Hematopoietic multipotent progenitor cell treated with erythropoietin and hydrocortisone succinate and interleukin-3 and kit ligand, for 8 days (in vitro differentiated cells): ENCODE measurements around the gene VTI1A.

Experiments
- DNase-seq: peaks from one replicate; pipeline ENCODE4 v3.0.0-alpha.2; 2015

Gene VTI1A

GRCh38 chr10:112815269-112816032 is 368.4 kb downstream of the VTI1A start:
- DNase-seq, result no peak

GRCh38 chr10:112816033-112816430 is 369.0 kb downstream of the VTI1A start:
- DNase-seq, result no peak

GRCh38 chr10:112816891-112817290 is 369.9 kb downstream of the VTI1A start:
- no peak for DNase-seq

- DNase-seq, result no peak
These were observed 371.2 kb downstream of the VTI1A start for GRCh38 chr10:112817981-112818777.

GRCh38 chr10:112819231-112819630 is 372.2 kb downstream of the VTI1A start:
- DNase-seq, result no peak

GRCh38 chr10:112820320-112820719 is 373.3 kb downstream of the VTI1A start:
- DNase-seq, result no peak

- no peak for DNase-seq
These were observed 374.0 kb downstream of the VTI1A start for GRCh38 chr10:112821038-112821437.

- no peak for DNase-seq
These were observed 374.6 kb downstream of the VTI1A start for GRCh38 chr10:112821663-112822062.

GRCh38 chr10:112823007-112823406 is 376.0 kb downstream of the VTI1A start:
- no peak for DNase-seq

- DNase-seq, result no peak
These were observed 376.6 kb downstream of the VTI1A start for GRCh38 chr10:112823604-112824003.

GRCh38 chr10:112826018-112826697 is 379.1 kb downstream of the VTI1A start:
- DNase-seq, result no peak

GRCh38 chr10:112827086-112827485 is 380.1 kb downstream of the VTI1A start:
- DNase-seq, result no peak

- no peak for DNase-seq
These were observed 380.9 kb downstream of the VTI1A start for GRCh38 chr10:112827951-112828350.

- DNase-seq, result no peak
These were observed 384.8 kb downstream of the VTI1A start for GRCh38 chr10:112831859-112832258.

GRCh38 chr10:112832361-112832878 is 385.4 kb downstream of the VTI1A start:
- DNase-seq, result no peak

GRCh38 chr10:112832959-112833358 is 385.9 kb downstream of the VTI1A start:
- DNase-seq, result no peak

- no peak for DNase-seq
These were observed 387.8 kb downstream of the VTI1A start for GRCh38 chr10:112834751-112835181.

- no peak for DNase-seq
These were observed 388.3 kb downstream of the VTI1A start for GRCh38 chr10:112835217-112835715.

GRCh38 chr10:112835944-112836451 is 389.0 kb downstream of the VTI1A start:
- no peak for DNase-seq

GRCh38 chr10:112838784-112839481 is 391.9 kb downstream of the VTI1A start:
- no peak for DNase-seq

GRCh38 chr10:112839928-112840654 is 393.1 kb downstream of the VTI1A start:
- DNase-seq, result no peak

- DNase-seq, result no peak
These were observed 394.5 kb downstream of the VTI1A start for GRCh38 chr10:112841549-112841948.
